ENCODE results near the gene SPRY1. TPM values are rescaled to one million over a fixed set of nuclear protein-coding genes. Genes with fewer than 3 reads are reported as not detected.

Gene SPRY1
- total RNA-seq, 4 donors from 2014 or later, result 103 to 136 (median 136) TPM

- Histone ChIP-seq H3K4me3 (peak overlapping the region in 1 of 4 donors; percentile 22), H3K9me3 (no peaks in the 10 kb centered on the region), H3K4me1 (peaks cover 12 to 15% (median 13%) of the 10 kb centered on the region in 4 donors), H3K36me3 (no peaks in the 10 kb centered on the region), H3K27ac (replicated peaks in 1 of 4) (no peak overlapping the region), H3K27me3 (no peaks in the 10 kb centered on the region)
- no peak for DNase-seq (ENCODE audit: extremely low spot score)
- TF ChIP-seq CTCF (IDR thresholded peaks at IDR 0.05) (no peak), POLR2AphosphoS5 (IDR thresholded peaks at IDR 0.05) (no peak), POLR2A (IDR thresholded peaks at IDR 0.05; ENCODE audit: low read depth) (no peak), EP300 (IDR thresholded peaks at IDR 0.05) (no peak)
- intact Hi-C loops (cut with DNase I), result no loop called here
- 81% methylated on average over 6 of the region's 6 CpGs for WGBS
Observed at GRCh38 chr4:123421227-123421936, 24.8 kb downstream of the SPRY1 start.

GRCh38 chr4:123421937-123422781, 25.6 kb downstream of the SPRY1 start:
- Histone ChIP-seq H3K9me3 (no peaks in the 10 kb centered on the region), H3K4me1 (peaks cover 12 to 15% (median 13%) of the 10 kb centered on the region in 4 donors), H3K4me3 (peak overlapping the region in 2 of 4 donors; percentile 1 to 22), H3K36me3 (no peaks in the 10 kb centered on the region), H3K27ac (replicated peaks in 1 of 4) (no peak overlapping the region), H3K27me3 (no peaks in the 10 kb centered on the region)
- intact Hi-C loops (cut with DNase I), result no loop called here
- no peak for DNase-seq (ENCODE audit: extremely low spot score)
- 76% methylated on average over 9 of the region's 9 CpGs for WGBS
- TF ChIP-seq EP300 (IDR thresholded peaks at IDR 0.05) (no peak), POLR2AphosphoS5 (IDR thresholded peaks at IDR 0.05) (no peak), CTCF (IDR thresholded peaks at IDR 0.05) (no peak), POLR2A (IDR thresholded peaks at IDR 0.05; ENCODE audit: low read depth) (no peak)

- intact Hi-C loops (cut with DNase I), result no loop called here
- no peak overlapping the region for H3K27ac ChIP-seq (replicated peaks in 1 of 4)
- no peak overlapping the region for H3K4me3 ChIP-seq
- TF ChIP-seq POLR2A (IDR thresholded peaks at IDR 0.05; ENCODE audit: low read depth) (no peak), POLR2AphosphoS5 (IDR thresholded peaks at IDR 0.05) (no peak), EP300 (IDR thresholded peaks at IDR 0.05) (no peak), CTCF (IDR thresholded peaks at IDR 0.05) (no peak)
- DNase-seq (ENCODE audit: extremely low spot score), result no peak
- H3K9me3 ChIP-seq, result no peaks in the 10 kb centered on the region
- H3K36me3 ChIP-seq, result no peaks in the 10 kb centered on the region
- peaks cover under 1 to 2% (median 1%) of the 10 kb centered on the region in 4 donors for H3K4me1 ChIP-seq
- H3K27me3 ChIP-seq, result no peaks in the 10 kb centered on the region
- 95% methylated on average over 5 of the region's 5 CpGs for WGBS
Observed at GRCh38 chr4:123423819-123424218, 27.2 kb downstream of the SPRY1 start.

- intact Hi-C loops (cut with DNase I), result no loop called here
- no peaks in the 10 kb centered on the region for H3K36me3 ChIP-seq
- H3K9me3 ChIP-seq, result no peaks in the 10 kb centered on the region
- no peak overlapping the region for H3K27ac ChIP-seq (replicated peaks in 1 of 4)
- no peak for TF ChIP-seq CTCF (IDR thresholded peaks at IDR 0.05)
- no peak for TF ChIP-seq POLR2AphosphoS5 (IDR thresholded peaks at IDR 0.05)
- TF ChIP-seq POLR2A (IDR thresholded peaks at IDR 0.05; ENCODE audit: low read depth), result no peak
- TF ChIP-seq EP300 (IDR thresholded peaks at IDR 0.05), result no peak
- no peak overlapping the region for H3K4me3 ChIP-seq
- H3K27me3 ChIP-seq, result no peaks in the 10 kb centered on the region
- DNase-seq (ENCODE audit: extremely low spot score), result no peak
- H3K4me1 ChIP-seq, result no peaks in the 10 kb centered on the region
- WGBS, result 96% methylated on average over 3 of the region's 3 CpGs
Observed at GRCh38 chr4:123427951-123428350, 31.4 kb downstream of the SPRY1 start.

Data from esophagus muscularis mucosa (tissue), 4 donors.